Stimulated activated CD8-positive, alpha-beta memory T cell treated with anti-CD3 and anti-CD28 coated beads, Interleukin-12 subunit alpha, Interleukin-12 subunit beta, amount 100 ng/mL, for 1 hour (primary cell): ENCODE results near the gene FAM83E.
A peak's percentile ranks its signal among the peaks of the same experiment; 100 is the strongest.
"Not testable (repeated sequence)": the region's sequence is repeated elsewhere in the genome, so short reads cannot be mapped to it uniquely, and the experiment has no call there.

Experiments used
- DNase-seq: peaks from one replicate; pipeline ENCODE4 v3.0.0-alpha.2; 2020; ENCODE audit warnings: low read depth

The FAM83E gene

GRCh38 chr19:48639483-48640375, 24.9 kb upstream of the FAM83E start:
- DNase-seq = no peak

GRCh38 chr19:48638831-48639381, 24.0 kb upstream of the FAM83E start:
- DNase-seq = no peak

- DNase-seq = peak; percentile 67
Measured at GRCh38 chr19:48637948-48638830, 23.3 kb upstream of the FAM83E start.

- peak; percentile 99 for DNase-seq
Measured at GRCh38 chr19:48637449-48637947, 22.6 kb upstream of the FAM83E start.

- no peak for DNase-seq
Measured at GRCh38 chr19:48636859-48637448, 22.1 kb upstream of the FAM83E start, which contains the start of gene DBP. DBP (minus strand) TSS chr19:48637379; CDS start chr19:48636994, 385 bp downstream.

GRCh38 chr19:48635966-48636858, 21.3 kb upstream of the FAM83E start:
- DNase-seq = no peak

GRCh38 chr19:48635263-48635965, 20.5 kb upstream of the FAM83E start:
- peak; percentile 60 for DNase-seq

GRCh38 chr19:48634424-48635262, 19.8 kb upstream of the FAM83E start:
- peak; percentile 83 for DNase-seq

- DNase-seq = no peak
Measured at GRCh38 chr19:48634036-48634342, 19.1 kb upstream of the FAM83E start.

- no peak for DNase-seq
Measured at GRCh38 chr19:48633148-48634035, 18.5 kb upstream of the FAM83E start.

- DNase-seq = no peak
Measured at GRCh38 chr19:48632692-48633147, 17.8 kb upstream of the FAM83E start.

GRCh38 chr19:48632286-48632685, 17.4 kb upstream of the FAM83E start:
- not testable (repeated sequence) for DNase-seq

- DNase-seq = no peak
Measured at GRCh38 chr19:48631225-48631624, 16.3 kb upstream of the FAM83E start.

GRCh38 chr19:48630296-48631063, 15.6 kb upstream of the FAM83E start:
- no peak for DNase-seq

- DNase-seq = no peak
Measured at GRCh38 chr19:48629599-48630295, 14.9 kb upstream of the FAM83E start.

GRCh38 chr19:48629297-48629598, 14.4 kb upstream of the FAM83E start:
- DNase-seq = no peak
